CD14-positive monocyte (primary cell): Measurements from ENCODE around the gene PDE7B. TPM values are rescaled to one million over a fixed set of nuclear protein-coding genes. Genes with fewer than 3 reads are reported as not detected.

Source experiments
- DNase-seq, 3 donors: peaks; one replicate each; pipeline ENCODE4 v3.0.0-alpha.2; 2011 to 2022
- H2AFZ ChIP-seq: 2 replicates; pipeline ENCODE4 v1.6.0; 2012; ENCODE audit warnings: mild to moderate bottlenecking, low read depth, low read length, inconsistent platforms; ENCODE audit not compliant: insufficient read depth, poor library complexity, severe bottlenecking
- H3K27ac ChIP-seq, 2 donors: 1 replicate in 1 of 2; 2 replicates in 1 of 2; pipeline ENCODE4 v1.5.1; 2012 to 2013; ENCODE audit warnings: low read length in 2 of 2, control low read depth in 1 of 2, inconsistent platforms in 1 of 2, low read depth in 1 of 2, mild to moderate bottlenecking in 1 of 2
- H3K27me3 ChIP-seq, 2 donors: one replicate each; pipeline versions ENCODE4 v1.6.0 to v1.6.1; 2011 to 2013; ENCODE audit warnings: low read length in 2 of 2; ENCODE audit not compliant: control insufficient read depth in 2 of 2, insufficient read depth in 2 of 2
- H3K36me3 ChIP-seq, 2 donors: replicated peaks in 1 of 2; 1 replicate in 1 of 2; 2 replicates in 1 of 2; pipeline versions ENCODE4 v1.5.1 to v1.6.1; 2012 to 2013; ENCODE audit warnings: low read length in 2 of 2, control low read depth in 1 of 2, inconsistent platforms in 1 of 2, mild to moderate bottlenecking in 1 of 2; ENCODE audit not compliant: insufficient read depth in 2 of 2, control insufficient read depth in 1 of 2
- H3K4me1 ChIP-seq, 2 donors: 1 replicate in 1 of 2; 2 replicates in 1 of 2; pipeline versions ENCODE4 v1.5.1 to v1.6.1; 2012 to 2013; ENCODE audit warnings: low read length in 2 of 2, control low read depth in 1 of 2, inconsistent platforms in 1 of 2, mild to moderate bottlenecking in 1 of 2, moderate library complexity in 1 of 2; ENCODE audit not compliant: insufficient read depth in 2 of 2, control insufficient read depth in 1 of 2
- H3K4me2 ChIP-seq: replicated peaks from 2 replicates; pipeline ENCODE3; 2012; ENCODE audit warnings: low read length, moderate library complexity, mild to moderate bottlenecking; ENCODE audit not compliant: poor library complexity, severe bottlenecking; ENCODE audit errors: extremely low read depth
- H3K4me3 ChIP-seq, 3 experiments: fragments of 200-600 bp in 1 of 3; sonication (generic) in 1 of 3; replicated peaks in 1 of 3; 1 replicate in 2 of 3; 2 replicates in 1 of 3; pipeline ENCODE4 v1.5.1; 2011 to 2013; ENCODE audit warnings: low read length in 3 of 3, mild to moderate bottlenecking in 3 of 3, control low read depth in 2 of 3, low read depth in 2 of 3, inconsistent platforms in 1 of 3, moderate library complexity in 1 of 3
- H3K79me2 ChIP-seq: 2 replicates; pipeline ENCODE4 v1.6.0; 2012; ENCODE audit warnings: mild to moderate bottlenecking, control low read depth, inconsistent platforms, low read length, moderate library complexity; ENCODE audit not compliant: insufficient read depth
- H3K9ac ChIP-seq: 2 replicates; pipeline ENCODE4 v1.6.0; 2017; ENCODE audit warnings: low read length, mild to moderate bottlenecking; ENCODE audit not compliant: insufficient read depth, poor library complexity, severe bottlenecking
- H3K9me3 ChIP-seq, 2 donors: replicated peaks in 1 of 2; 1 replicate in 1 of 2; 2 replicates in 1 of 2; pipeline versions ENCODE4 v1.5.1 to v1.6.1; 2012 to 2013; ENCODE audit warnings: low read length in 2 of 2, control low read depth in 1 of 2; ENCODE audit not compliant: control insufficient read depth in 1 of 2, insufficient read depth in 1 of 2
- H4K20me1 ChIP-seq: 2 replicates; pipeline ENCODE4 v1.6.0; 2012; ENCODE audit warnings: mild to moderate bottlenecking, low read length, control low read depth, moderate library complexity; ENCODE audit not compliant: insufficient read depth
- H3K27ac Mint-ChIP-seq, 7 donors: one replicate each; pipeline ENCODE4 v1.8.0; 2020; ENCODE audit warnings: mild to moderate bottlenecking in 7 of 7, mixed read lengths in 7 of 7, moderate library complexity in 6 of 7, inconsistent platforms in 2 of 7
- H3K27me3 Mint-ChIP-seq, 3 donors: one replicate each; pipeline ENCODE4 v1.8.0; 2021 to 2022; ENCODE audit warnings: low read depth in 3 of 3, mild to moderate bottlenecking in 3 of 3, mixed read lengths in 3 of 3, moderate library complexity in 3 of 3, inconsistent platforms in 1 of 3
- H3K36me3 Mint-ChIP-seq, 2 donors: one replicate each; pipeline ENCODE4 v1.8.0; 2020; ENCODE audit warnings: mixed read lengths in 2 of 2, inconsistent platforms in 1 of 2, mild to moderate bottlenecking in 1 of 2
- H3K4me1 Mint-ChIP-seq: one replicate; pipeline ENCODE4 v1.8.0; 2020; ENCODE audit warnings: mild to moderate bottlenecking, mixed read lengths
- H3K4me3 Mint-ChIP-seq, 2 donors: one replicate each; pipeline ENCODE4 v1.8.0; 2020; ENCODE audit warnings: mild to moderate bottlenecking in 2 of 2, mixed read lengths in 2 of 2, moderate library complexity in 1 of 2
- H3K9me3 Mint-ChIP-seq, 7 donors: one replicate each; pipeline ENCODE4 v1.8.0; 2020 to 2022; ENCODE audit warnings: mixed read lengths in 7 of 7, mild to moderate bottlenecking in 6 of 7, moderate library complexity in 6 of 7, inconsistent platforms in 2 of 7
- WGBS: methylation state at CpG from one replicate; pipeline ENCODE4 v1.1.5; 2013; ENCODE audit warnings: missing lambda C conversion rate; ENCODE audit not compliant: insufficient coverage; 5-methylcytosine and 5-hydroxymethylcytosine counted together
- intact Hi-C, 2 donors: fragments of 100-400 bp; cut with micrococcal nuclease; formaldehyde crosslinking; loops; one replicate each; pipeline versions ENCODE4 v1.15.0 to v1.15.1; 2023
- polyA plus RNA-seq, 3 donors: library from polyadenylated mRNA; depleted of rRNA in 1 of 3; unstranded in 2 of 3; stranded (reverse) in 1 of 3; fragments of 300-500 nt in 2 of 3; fragments of >200 nt in 1 of 3; fragmentation: Illumina TruSeq in 2 of 3; gene quantifications; 1 replicate in 2 of 3; 2 replicates in 1 of 3; pipeline ENCODE4 v1.2.3, GENCODE V29; 2012 to 2021
- TF ChIP-seq, protein P1 (sequence below): fragments of 200-600 bp; IDR thresholded peaks from one replicate; pipeline ENCODE4 v1.8.0; 2022; ENCODE audit warnings: antibody characterized with exemption, mild to moderate bottlenecking

Gene PDE7B
- polyA plus RNA-seq, 3 donors, result 0.37 to 1.1 (median 0.89) TPM

DNA sequence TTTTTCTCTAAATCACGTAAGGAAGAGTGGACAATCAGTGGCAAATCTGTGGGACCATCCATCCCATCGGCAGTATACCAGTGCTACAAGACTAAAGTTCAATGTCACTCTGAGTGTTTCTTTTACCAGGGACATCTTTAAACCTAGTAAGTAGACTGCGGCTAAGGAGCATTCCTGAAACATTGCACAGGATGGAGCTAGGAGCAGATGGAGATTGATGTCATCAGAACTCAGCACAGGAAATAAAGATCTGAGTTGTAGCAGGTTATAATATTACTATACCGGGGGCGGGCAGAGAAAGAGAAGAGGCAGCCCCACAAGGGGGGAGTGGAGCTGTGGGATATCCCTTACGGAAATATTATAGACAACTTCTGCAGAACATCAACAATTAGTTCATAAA is 236.5 kb downstream of the PDE7B start:
- no peak overlapping the region for H3K4me3 Mint-ChIP-seq
- no peak overlapping the region for H3K27ac ChIP-seq

DNA sequence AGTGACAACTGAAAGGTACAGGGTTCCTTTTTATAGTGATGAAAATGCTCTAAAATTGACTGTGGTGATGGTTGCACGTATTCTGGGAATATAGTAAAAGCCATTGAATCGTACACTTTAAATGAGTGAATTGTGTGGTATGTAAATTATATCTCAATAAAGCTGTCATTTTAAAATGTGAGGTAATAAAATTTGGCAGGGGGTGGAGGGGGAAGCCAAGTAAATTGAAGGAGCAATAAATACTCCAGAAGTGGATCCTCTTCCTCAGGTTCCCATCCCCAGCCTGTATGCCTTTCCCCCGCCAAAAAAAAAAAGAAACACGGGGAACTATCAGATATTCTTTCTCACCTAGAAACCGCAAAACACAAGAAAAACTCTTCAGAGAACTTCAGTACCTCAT is 237.2 kb downstream of the PDE7B start:
- Histone ChIP-seq H3K27me3 (no peaks in the 10 kb centered on the region), H3K36me3 (no peaks in the 10 kb centered on the region), H4K20me1 (no peaks in the 10 kb centered on the region), H3K9ac (no peak overlapping the region), H3K4me1 (no peaks in the 10 kb centered on the region), H2AFZ (no peak overlapping the region), H3K9me3 (peaks cover 0 to 2% of the 10 kb centered on the region in 2 donors), H3K79me2 (no peaks in the 10 kb centered on the region), H3K4me3 (no peak overlapping the region), H3K27ac (no peak overlapping the region), H3K4me2 (no peak overlapping the region)
- DNase-seq, result no peak
- Mint-ChIP-seq H3K4me1 (no peaks in the 10 kb centered on the region), H3K9me3 (peaks cover 0 to 1% (median 0%) of the 10 kb centered on the region in 7 donors), H3K36me3 (no peaks in the 10 kb centered on the region), H3K27me3 (peaks cover 0 to under 1% (median 0%) of the 10 kb centered on the region in 3 donors), H3K27ac (peak overlapping the region in 1 of 7 donors; percentile 37), H3K4me3 (no peak overlapping the region)
- TF ChIP-seq, protein P1, sequence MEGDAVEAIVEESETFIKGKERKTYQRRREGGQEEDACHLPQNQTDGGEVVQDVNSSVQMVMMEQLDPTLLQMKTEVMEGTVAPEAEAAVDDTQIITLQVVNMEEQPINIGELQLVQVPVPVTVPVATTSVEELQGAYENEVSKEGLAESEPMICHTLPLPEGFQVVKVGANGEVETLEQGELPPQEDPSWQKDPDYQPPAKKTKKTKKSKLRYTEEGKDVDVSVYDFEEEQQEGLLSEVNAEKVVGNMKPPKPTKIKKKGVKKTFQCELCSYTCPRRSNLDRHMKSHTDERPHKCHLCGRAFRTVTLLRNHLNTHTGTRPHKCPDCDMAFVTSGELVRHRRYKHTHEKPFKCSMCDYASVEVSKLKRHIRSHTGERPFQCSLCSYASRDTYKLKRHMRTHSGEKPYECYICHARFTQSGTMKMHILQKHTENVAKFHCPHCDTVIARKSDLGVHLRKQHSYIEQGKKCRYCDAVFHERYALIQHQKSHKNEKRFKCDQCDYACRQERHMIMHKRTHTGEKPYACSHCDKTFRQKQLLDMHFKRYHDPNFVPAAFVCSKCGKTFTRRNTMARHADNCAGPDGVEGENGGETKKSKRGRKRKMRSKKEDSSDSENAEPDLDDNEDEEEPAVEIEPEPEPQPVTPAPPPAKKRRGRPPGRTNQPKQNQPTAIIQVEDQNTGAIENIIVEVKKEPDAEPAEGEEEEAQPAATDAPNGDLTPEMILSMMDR, result no peak
- intact Hi-C loops, result no loop called here
- no CpG with 5 or more reads among the region's 5 CpGs for WGBS

More for the DNA sequence above, 236.5 kb downstream of the PDE7B start:
- intact Hi-C loops, result no loop called here
- no peak overlapping the region for H3K9ac ChIP-seq
- no peak overlapping the region for H3K4me2 ChIP-seq
- TF ChIP-seq, protein P1, result no peak
- no peaks in the 10 kb centered on the region for H3K27me3 ChIP-seq
- no peaks in the 10 kb centered on the region for H3K79me2 ChIP-seq
- no peak overlapping the region for H2AFZ ChIP-seq
- H3K9me3 ChIP-seq, result no peaks in the 10 kb centered on the region
- Mint-ChIP-seq H3K27ac (no peak overlapping the region), H3K27me3 (peaks cover 0 to 2% (median 0%) of the 10 kb centered on the region in 3 donors), H3K4me1 (no peaks in the 10 kb centered on the region), H3K36me3 (no peaks in the 10 kb centered on the region), H3K9me3 (peaks cover 0 to 1% (median 0%) of the 10 kb centered on the region in 7 donors)
- H3K4me3 ChIP-seq, result no peak overlapping the region
- DNase-seq, result no peak
- no peaks in the 10 kb centered on the region for H4K20me1 ChIP-seq
- H3K36me3 ChIP-seq, result no peaks in the 10 kb centered on the region
- H3K4me1 ChIP-seq, result no peaks in the 10 kb centered on the region
- 100% methylated on average over 2 of the region's 6 CpGs for WGBS
